ENCODE measurements around the gene PIK3C2G.

PIK3C2G gene

DNA sequence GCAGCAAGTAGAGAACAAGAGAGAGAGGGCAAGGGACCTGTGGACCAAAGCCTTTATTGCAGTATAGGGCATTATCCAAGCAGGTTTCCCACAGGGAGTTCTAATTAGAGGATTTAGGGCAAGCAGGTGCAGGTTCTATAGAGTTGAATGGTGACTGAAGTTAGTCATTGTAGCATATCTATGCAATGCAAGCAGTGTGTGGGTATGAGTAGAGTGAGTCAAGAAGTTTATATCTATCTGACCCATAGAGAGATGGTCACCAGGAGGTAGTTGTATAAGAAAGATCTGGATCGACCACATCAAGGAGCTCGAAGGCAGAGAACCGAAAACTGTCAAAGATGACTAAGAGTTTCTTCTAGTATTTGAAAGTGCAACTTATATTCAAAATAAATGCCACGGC lies 309.2 kb downstream of the PIK3C2G start:
- DNase-seq (ENCODE audit: extremely low spot score): no peak
- TF ChIP-seq L3MBTL2 (conservative IDR thresholded peaks at IDR 0.05) (no peak), SUZ12 (IDR thresholded peaks at IDR 0.05) (no peak), FOXM1 (IDR thresholded peaks at IDR 0.05; ENCODE audit: borderline replicate concordance) (no peak), TARDBP (IDR thresholded peaks at IDR 0.05) (no peak), HDGF (IDR thresholded peaks at IDR 0.05; ENCODE audit: borderline replicate concordance) (no peak), BHLHE40 (IDR thresholded peaks at IDR 0.05; ENCODE audit: borderline replicate concordance) (no peak), NFRKB (IDR thresholded peaks at IDR 0.05) (no peak), ELF4 (IDR thresholded peaks at IDR 0.05) (no peak), ZNF384 (IDR thresholded peaks at IDR 0.05) (no peak), SP1 (IDR thresholded peaks at IDR 0.05) (no peak), LEF1 (IDR thresholded peaks at IDR 0.05; ENCODE audit: borderline replicate concordance) (no peak), FOXA1 (IDR thresholded peaks at IDR 0.05) (no peak), FOXK2 (IDR thresholded peaks at IDR 0.05) (no peak), ARNT (IDR thresholded peaks at IDR 0.05) (no peak), CTBP1 (IDR thresholded peaks at IDR 0.05; ENCODE audit: borderline replicate concordance) (no peak)
- TF ChIP-seq, protein P1, sequence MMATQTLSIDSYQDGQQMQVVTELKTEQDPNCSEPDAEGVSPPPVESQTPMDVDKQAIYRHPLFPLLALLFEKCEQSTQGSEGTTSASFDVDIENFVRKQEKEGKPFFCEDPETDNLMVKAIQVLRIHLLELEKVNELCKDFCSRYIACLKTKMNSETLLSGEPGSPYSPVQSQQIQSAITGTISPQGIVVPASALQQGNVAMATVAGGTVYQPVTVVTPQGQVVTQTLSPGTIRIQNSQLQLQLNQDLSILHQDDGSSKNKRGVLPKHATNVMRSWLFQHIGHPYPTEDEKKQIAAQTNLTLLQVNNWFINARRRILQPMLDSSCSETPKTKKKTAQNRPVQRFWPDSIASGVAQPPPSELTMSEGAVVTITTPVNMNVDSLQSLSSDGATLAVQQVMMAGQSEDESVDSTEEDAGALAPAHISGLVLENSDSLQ (IDR thresholded peaks at IDR 0.05): no peak
- CTCF ChIA-PET: no interaction called here
- POLR2A ChIA-PET: no interaction called here

DNA sequence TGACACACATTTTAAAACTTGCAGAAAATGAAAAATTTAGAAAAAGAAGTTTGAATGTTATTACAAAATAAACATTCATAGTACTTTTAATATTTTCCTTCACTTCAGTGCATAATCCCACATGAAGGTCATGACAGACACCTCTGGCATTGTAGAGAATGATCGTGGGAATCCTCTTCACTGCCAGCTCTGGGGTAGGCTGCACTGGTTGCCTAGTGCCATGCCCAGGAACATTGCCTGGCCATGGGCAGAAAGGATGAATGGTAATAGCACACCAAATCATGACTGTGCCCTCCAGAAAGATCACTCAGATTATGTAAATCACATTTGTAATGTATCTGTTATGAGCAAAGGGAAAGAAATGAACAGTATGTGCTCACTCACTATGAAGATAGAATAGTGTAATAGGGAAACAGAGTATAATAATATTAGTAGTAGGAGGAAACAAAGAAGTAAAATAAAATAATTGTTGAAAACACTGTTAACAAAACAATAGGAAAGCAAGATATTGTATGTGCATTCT lies 314.8 kb downstream of the PIK3C2G start:
- no peak for TF ChIP-seq L3MBTL2 (conservative IDR thresholded peaks at IDR 0.05)
- no peak for TF ChIP-seq SP1 (IDR thresholded peaks at IDR 0.05)
- no peak for TF ChIP-seq TARDBP (IDR thresholded peaks at IDR 0.05)
- no peak for TF ChIP-seq FOXA1 (IDR thresholded peaks at IDR 0.05)
- no peak for TF ChIP-seq NFRKB (IDR thresholded peaks at IDR 0.05)
- no peak for TF ChIP-seq CTBP1 (IDR thresholded peaks at IDR 0.05; ENCODE audit: borderline replicate concordance)
- no peak for TF ChIP-seq ARNT (IDR thresholded peaks at IDR 0.05)
- TF ChIP-seq, protein P1 (IDR thresholded peaks at IDR 0.05): no peak
- TF ChIP-seq ZNF384 (IDR thresholded peaks at IDR 0.05): no peak
- no peak for TF ChIP-seq SUZ12 (IDR thresholded peaks at IDR 0.05)
- TF ChIP-seq HDGF (IDR thresholded peaks at IDR 0.05; ENCODE audit: borderline replicate concordance): no peak
- TF ChIP-seq BHLHE40 (IDR thresholded peaks at IDR 0.05; ENCODE audit: borderline replicate concordance): no peak
- ChIA-PET POLR2A (no interaction called here), CTCF (no interaction called here)
- DNase-seq (ENCODE audit: extremely low spot score): no peak

DNA sequence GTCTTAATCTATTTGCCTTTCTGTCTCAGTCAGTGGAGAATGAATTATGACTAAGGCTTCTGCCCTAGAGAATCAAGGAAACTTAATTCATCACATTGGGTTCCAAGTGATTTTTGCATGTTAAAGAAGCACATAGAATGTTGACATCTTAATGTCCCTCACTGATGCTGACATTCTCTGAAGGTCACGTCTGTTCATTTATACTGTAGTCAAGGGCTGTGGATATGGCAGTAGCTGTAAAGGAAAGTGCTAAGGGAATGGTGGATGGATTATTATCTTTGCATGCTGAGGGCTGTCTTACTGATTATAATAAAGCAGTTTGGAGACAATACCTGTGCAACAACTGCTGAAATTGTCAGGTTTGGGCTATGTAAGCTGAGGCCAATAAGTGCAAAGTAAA lies 315.3 kb downstream of the PIK3C2G start:
- DNase-seq (ENCODE audit: extremely low spot score): no peak
- CTCF ChIA-PET: no interaction called here
- POLR2A ChIA-PET: no interaction called here
- TF ChIP-seq, protein P1 (IDR thresholded peaks at IDR 0.05): no peak
- TF ChIP-seq BHLHE40 (IDR thresholded peaks at IDR 0.05; ENCODE audit: borderline replicate concordance): no peak
- TF ChIP-seq L3MBTL2 (conservative IDR thresholded peaks at IDR 0.05): no peak
- no peak for TF ChIP-seq TARDBP (IDR thresholded peaks at IDR 0.05)

DNA sequence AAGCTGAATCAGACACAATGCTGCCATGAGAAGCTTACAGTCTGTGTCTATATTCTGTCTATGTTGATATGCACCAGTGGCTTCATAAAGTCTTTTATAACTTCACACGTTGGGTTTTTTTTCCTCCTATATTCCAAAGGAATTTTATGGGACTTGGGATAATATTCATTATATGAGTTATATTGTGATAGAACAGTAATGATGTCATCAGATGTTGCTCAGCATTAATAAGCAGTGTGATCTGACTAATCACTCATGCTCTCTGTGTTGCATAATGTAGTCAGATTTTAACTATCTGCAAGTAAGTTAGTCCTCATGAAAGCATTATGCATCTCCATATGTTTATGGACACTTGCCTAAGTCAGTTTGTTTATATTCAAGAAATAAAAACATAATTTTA lies 316.9 kb downstream of the PIK3C2G start:
- POLR2A ChIA-PET: no interaction called here
- CTCF ChIA-PET: no interaction called here
- no peak for DNase-seq (ENCODE audit: extremely low spot score)
- TF ChIP-seq CTBP1 (IDR thresholded peaks at IDR 0.05; ENCODE audit: borderline replicate concordance) (no peak), FOXM1 (IDR thresholded peaks at IDR 0.05; ENCODE audit: borderline replicate concordance) (no peak), L3MBTL2 (conservative IDR thresholded peaks at IDR 0.05) (no peak), ELF4 (IDR thresholded peaks at IDR 0.05) (no peak), TARDBP (IDR thresholded peaks at IDR 0.05) (no peak), FOXK2 (IDR thresholded peaks at IDR 0.05) (no peak), SUZ12 (IDR thresholded peaks at IDR 0.05) (no peak), LEF1 (IDR thresholded peaks at IDR 0.05; ENCODE audit: borderline replicate concordance) (no peak), NFRKB (IDR thresholded peaks at IDR 0.05) (no peak)
- TF ChIP-seq, protein P1 (IDR thresholded peaks at IDR 0.05): no peak

DNA sequence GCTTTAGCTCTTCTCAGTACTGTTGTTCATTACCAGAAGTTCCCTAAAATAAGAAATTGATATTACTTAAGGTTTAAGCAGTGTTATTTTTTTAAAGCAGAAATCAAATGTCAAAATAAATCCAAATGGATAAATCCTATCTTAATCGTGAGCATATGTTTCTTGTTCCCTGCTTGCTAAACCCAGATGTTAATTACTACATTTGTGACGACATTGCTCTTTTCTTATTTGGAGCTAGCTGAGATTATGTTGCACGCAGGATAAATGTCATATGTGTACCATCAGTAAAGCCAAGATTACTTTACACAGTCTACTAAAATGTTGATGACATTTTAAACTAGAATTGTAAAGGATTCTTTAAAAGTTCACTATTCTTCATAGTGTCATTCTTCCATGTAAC lies 319.0 kb downstream of the PIK3C2G start:
- ChIA-PET POLR2A (no interaction called here), CTCF (no interaction called here)
- TF ChIP-seq BHLHE40 (IDR thresholded peaks at IDR 0.05; ENCODE audit: borderline replicate concordance) (no peak), CTBP1 (IDR thresholded peaks at IDR 0.05; ENCODE audit: borderline replicate concordance) (no peak), FOXK2 (IDR thresholded peaks at IDR 0.05) (no peak), NFRKB (IDR thresholded peaks at IDR 0.05) (no peak), FOXM1 (IDR thresholded peaks at IDR 0.05; ENCODE audit: borderline replicate concordance) (no peak), FOXA1 (IDR thresholded peaks at IDR 0.05) (no peak), TARDBP (IDR thresholded peaks at IDR 0.05) (no peak), SP1 (IDR thresholded peaks at IDR 0.05) (no peak), ELF4 (IDR thresholded peaks at IDR 0.05) (no peak), ZNF384 (IDR thresholded peaks at IDR 0.05) (no peak), ARNT (IDR thresholded peaks at IDR 0.05) (no peak), L3MBTL2 (conservative IDR thresholded peaks at IDR 0.05) (no peak), LEF1 (IDR thresholded peaks at IDR 0.05; ENCODE audit: borderline replicate concordance) (no peak), HDGF (IDR thresholded peaks at IDR 0.05; ENCODE audit: borderline replicate concordance) (no peak), SUZ12 (IDR thresholded peaks at IDR 0.05) (no peak)
- TF ChIP-seq, protein P1 (IDR thresholded peaks at IDR 0.05): no peak
- DNase-seq (ENCODE audit: extremely low spot score): no peak

Measured in HEK293T (cell line).